RWPE1 (cell line): Measurements from ENCODE around the gene GALNT1.

Experiments used
- CTCF ChIA-PET: fragments of 350-600 bp; sonication (Branson Sonifier 250); formaldehyde crosslinking; extraction: SDS; loops from one replicate; lab custom pipeline; 2021; lab: Yijun Ruan, JAX
- POLR2A ChIA-PET: fragments of 400-600 bp; formaldehyde crosslinking; extraction: SDS; loops from one replicate; lab custom pipeline; 2020; ENCODE audit warnings: antibody characterized with exemption; ENCODE audit not compliant: low non-redundant PET; lab: Yijun Ruan, JAX
- DNase-seq: peaks from one replicate; pipeline ENCODE4 v3.0.0; 2012; ENCODE audit warnings: low spot score
- H3K27ac ChIP-seq: fragments of 450-650 bp; 2 replicates; pipeline ENCODE4 v1.5.1; 2017
- CTCF ChIP-seq: fragments of 450-650 bp; conservative IDR thresholded peaks from 2 replicates; pipeline ENCODE4 v1.5.1; 2017; ENCODE audit warnings: low read depth, mild to moderate bottlenecking

GALNT1 gene

GRCh38 chr18:35580701-35581539 lies 620 bp upstream of the GALNT1 start:
- no peak for TF ChIP-seq CTCF
- ChIA-PET CTCF (interaction anchor here (0.5 kb wide), 1 partner anchor 88 kb away, joined by 3 read pairs; no protein-coding TSS in a partner anchor), POLR2A (no interaction called here)
- DNase-seq: peak; percentile 27
- peak overlapping the region; percentile 83 for H3K27ac ChIP-seq

- no peak for DNase-seq
- POLR2A ChIA-PET: interaction anchor here (0.6 kb wide), 1 partner anchor 21 kb away, joined by 3 read pairs; no protein-coding TSS in a partner anchor
- peak overlapping the region; percentile 70 for H3K27ac ChIP-seq
- CTCF ChIA-PET: interaction anchor here (0.6 kb wide), 1 partner anchor 23 kb away, joined by 3 read pairs; no protein-coding TSS in a partner anchor
- TF ChIP-seq CTCF: no peak
These were observed 530 bp downstream of the GALNT1 start for GRCh38 chr18:35581898-35582641.

GRCh38 chr18:35582899-35583558 lies 1.5 kb downstream of the GALNT1 start:
- ChIA-PET CTCF (no interaction called here), POLR2A (no interaction called here)
- H3K27ac ChIP-seq: no peak overlapping the region
- no peak for DNase-seq
- no peak for TF ChIP-seq CTCF

- TF ChIP-seq CTCF: no peak
- POLR2A ChIA-PET: no interaction called here
- H3K27ac ChIP-seq: no peak overlapping the region
- CTCF ChIA-PET: no interaction called here
- DNase-seq: no peak
These were observed 3.2 kb downstream of the GALNT1 start for GRCh38 chr18:35584735-35585134.

- CTCF ChIA-PET: interaction anchor here (0.6 kb wide), 1 partner anchor 560 kb away, joined by 3 read pairs; no protein-coding TSS in a partner anchor
- POLR2A ChIA-PET: no interaction called here
- no peak for TF ChIP-seq CTCF
- DNase-seq: no peak
- no peak overlapping the region for H3K27ac ChIP-seq
These were observed 4.1 kb downstream of the GALNT1 start for GRCh38 chr18:35585608-35586007.

- H3K27ac ChIP-seq: no peak overlapping the region
- no peak for TF ChIP-seq CTCF
- CTCF ChIA-PET: interaction anchor here (0.6 kb wide), 1 partner anchor 62 kb away, joined by 6 read pairs; no protein-coding TSS in a partner anchor
- no peak for DNase-seq
- POLR2A ChIA-PET: no interaction called here
These were observed 6.6 kb downstream of the GALNT1 start for GRCh38 chr18:35588122-35588521.
